Measurements from ENCODE around the gene OXSR1. TPM values are rescaled to one million over a fixed set of nuclear protein-coding genes. Genes with fewer than 3 reads are reported as not detected.

The OXSR1 gene
- total and polyA plus RNA-seq, 10 of the 15 experiments (the other 5 are each of a cell fraction or from before 2014, with no cell fraction given): 12.4 to 54.6 (median 35.7) TPM

DNA sequence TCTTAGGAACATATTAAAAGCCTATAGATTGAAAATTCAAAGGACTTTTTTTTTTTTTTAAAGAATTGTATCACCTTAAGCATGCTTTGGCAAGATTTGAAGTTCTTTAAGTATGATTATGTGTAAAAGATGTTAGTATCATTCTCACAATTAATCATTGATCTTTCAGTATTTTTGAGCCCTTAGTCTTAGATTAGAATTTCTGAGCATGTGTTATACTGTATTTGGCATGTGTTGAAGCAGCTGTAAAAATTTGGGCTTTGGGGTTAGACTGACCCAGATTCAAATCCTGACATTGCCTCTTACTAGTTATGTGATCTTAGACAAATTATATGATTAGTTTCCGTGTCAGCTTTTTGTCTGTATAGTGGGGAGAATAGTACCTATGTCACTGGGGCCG lies 6.3 kb downstream of the OXSR1 start:
- intact Hi-C loops (cut with micrococcal nuclease; ENCODE audit: unreplicated experiment): no loop called here
- in situ Hi-C loops (cut with MboI): no loop called here
- Histone ChIP-seq H3K27me3 (replicated peaks in 1 of 2; ENCODE audit: control insufficient read depth in 2 of 2, insufficient read depth in 2 of 2, low read length in 1 of 2) (no peaks in the 10 kb centered on the region), H3K9me3 (replicated peaks; ENCODE audit: control insufficient read depth, insufficient read depth, low read length) (no peaks in the 10 kb centered on the region), H2AFZ (ENCODE audit: control insufficient read depth, low read depth, low read length) (no peak overlapping the region), H3K4me1 (ENCODE audit: control insufficient read depth, insufficient read depth, low read length) (peaks cover 33% of the 10 kb centered on the region), H3K9ac (ENCODE audit: control insufficient read depth, insufficient read depth, low read length) (no peak overlapping the region), H3K36me3 (ENCODE audit: control insufficient read depth in 2 of 2, insufficient read depth in 2 of 2, low read length in 1 of 2) (no peaks in the 10 kb centered on the region), H4K20me1 (ENCODE audit: control insufficient read depth, insufficient read depth) (peaks cover 12% of the 10 kb centered on the region; the same call in 1 of the 2 replicates), H3K4me2 (ENCODE audit: control insufficient read depth, insufficient read depth) (no peak overlapping the region), H3K79me2 (ENCODE audit: control insufficient read depth, insufficient read depth, low read length) (peaks cover 98% of the 10 kb centered on the region), H3K27ac (ENCODE audit: control insufficient read depth, insufficient read depth) (no peak overlapping the region), H3K4me3 (no peak overlapping the region)
- ChIA-PET CTCF (interaction anchor here (0.6 to 2.1 kb wide), 11 partner anchors 7 to 1584 kb away, joined by 3 to 6 read pairs (median 3); no protein-coding TSS in a partner anchor), POLR2A (interaction anchor here (0.5 to 2.0 kb wide), 6 partner anchors 18 to 1267 kb away, joined by 3 to 8 read pairs (median 3); partner anchors contain the start of gene ACAA1), SMC1A (ENCODE audit: uncharacterized antibody, unreplicated experiment) (interaction anchor here (0.8 to 3.2 kb wide), 16 partner anchors 8 to 110 kb away, joined by 3 to 18 read pairs (median 4); partner anchors contain the start of genes ACAA1 and MYD88), RAD21 (ENCODE audit: unreplicated experiment) (interaction anchor here (0.8 to 1.7 kb wide), 4 partner anchors 8 to 65 kb away, joined by 3 to 6 read pairs (median 3); partner anchors contain the start of gene ACAA1)
- no peak for ATAC-seq
- FAIRE-seq: no peak
- 64% methylated on average over 2 of the region's 2 CpGs for WGBS (ENCODE audit: insufficient coverage, insufficient replicate concordance, low lambda C conversion rate, missing lambda C conversion rate)
- DNase-seq (ENCODE audit: low read depth, low spot score): no peak
- BruUV-seq (replicated peaks): no TSS peak
- no peak for TF ChIP-seq KAT2A (conservative IDR thresholded peaks at IDR 0.05; ENCODE audit: control insufficient read depth, low read depth, low read length)
- no peak for TF ChIP-seq MXI1 (IDR thresholded peaks at IDR 0.05; ENCODE audit: low read depth, low read length)
- TF ChIP-seq ASH2L (IDR thresholded peaks at IDR 0.05; ENCODE audit: borderline replicate concordance, low read depth): no peak
- TF ChIP-seq, protein P1, sequence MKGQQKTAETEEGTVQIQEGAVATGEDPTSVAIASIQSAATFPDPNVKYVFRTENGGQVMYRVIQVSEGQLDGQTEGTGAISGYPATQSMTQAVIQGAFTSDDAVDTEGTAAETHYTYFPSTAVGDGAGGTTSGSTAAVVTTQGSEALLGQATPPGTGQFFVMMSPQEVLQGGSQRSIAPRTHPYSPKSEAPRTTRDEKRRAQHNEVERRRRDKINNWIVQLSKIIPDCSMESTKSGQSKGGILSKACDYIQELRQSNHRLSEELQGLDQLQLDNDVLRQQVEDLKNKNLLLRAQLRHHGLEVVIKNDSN (IDR thresholded peaks at IDR 0.05; ENCODE audit: borderline replicate concordance, extremely low read length, insufficient read depth, low read depth, low read length): no peak
- TF ChIP-seq BRCA1 (IDR thresholded peaks at IDR 0.05; ENCODE audit: low read depth, low read length): no peak
- TF ChIP-seq MTA3 (IDR thresholded peaks at IDR 0.05; ENCODE audit: borderline replicate concordance, low read length): no peak
- TF ChIP-seq HDAC2 (IDR thresholded peaks at IDR 0.05): no peak
- no peak for TF ChIP-seq RCOR1 (conservative IDR thresholded peaks at IDR 0.05; ENCODE audit: low read depth, low read length)
- TF ChIP-seq STAT3 (IDR thresholded peaks at IDR 0.05; ENCODE audit: low read depth, low read length): no peak
- TF ChIP-seq TARDBP (IDR thresholded peaks at IDR 0.05; ENCODE audit: borderline replicate concordance): no peak
- TF ChIP-seq POLR2AphosphoS2 (IDR thresholded peaks at IDR 0.05; ENCODE audit: low read depth, low read length): no peak
- TF ChIP-seq TCF12 (IDR thresholded peaks at IDR 0.05; ENCODE audit: low read depth, low read length): no peak
- TF ChIP-seq, protein P2, sequence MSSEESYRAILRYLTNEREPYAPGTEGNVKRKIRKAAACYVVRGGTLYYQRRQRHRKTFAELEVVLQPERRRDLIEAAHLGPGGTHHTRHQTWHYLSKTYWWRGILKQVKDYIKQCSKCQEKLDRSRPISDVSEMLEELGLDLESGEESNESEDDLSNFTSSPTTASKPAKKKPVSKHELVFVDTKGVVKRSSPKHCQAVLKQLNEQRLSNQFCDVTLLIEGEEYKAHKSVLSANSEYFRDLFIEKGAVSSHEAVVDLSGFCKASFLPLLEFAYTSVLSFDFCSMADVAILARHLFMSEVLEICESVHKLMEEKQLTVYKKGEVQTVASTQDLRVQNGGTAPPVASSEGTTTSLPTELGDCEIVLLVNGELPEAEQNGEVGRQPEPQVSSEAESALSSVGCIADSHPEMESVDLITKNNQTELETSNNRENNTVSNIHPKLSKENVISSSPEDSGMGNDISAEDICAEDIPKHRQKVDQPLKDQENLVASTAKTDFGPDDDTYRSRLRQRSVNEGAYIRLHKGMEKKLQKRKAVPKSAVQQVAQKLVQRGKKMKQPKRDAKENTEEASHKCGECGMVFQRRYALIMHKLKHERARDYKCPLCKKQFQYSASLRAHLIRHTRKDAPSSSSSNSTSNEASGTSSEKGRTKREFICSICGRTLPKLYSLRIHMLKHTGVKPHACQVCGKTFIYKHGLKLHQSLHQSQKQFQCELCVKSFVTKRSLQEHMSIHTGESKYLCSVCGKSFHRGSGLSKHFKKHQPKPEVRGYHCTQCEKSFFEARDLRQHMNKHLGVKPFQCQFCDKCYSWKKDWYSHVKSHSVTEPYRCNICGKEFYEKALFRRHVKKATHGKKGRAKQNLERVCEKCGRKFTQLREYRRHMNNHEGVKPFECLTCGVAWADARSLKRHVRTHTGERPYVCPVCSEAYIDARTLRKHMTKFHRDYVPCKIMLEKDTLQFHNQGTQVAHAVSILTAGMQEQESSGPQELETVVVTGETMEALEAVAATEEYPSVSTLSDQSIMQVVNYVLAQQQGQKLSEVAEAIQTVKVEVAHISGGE (CRISPR knock-in tag; IDR thresholded peaks at IDR 0.05): no peak
- TF ChIP-seq, protein P3, sequence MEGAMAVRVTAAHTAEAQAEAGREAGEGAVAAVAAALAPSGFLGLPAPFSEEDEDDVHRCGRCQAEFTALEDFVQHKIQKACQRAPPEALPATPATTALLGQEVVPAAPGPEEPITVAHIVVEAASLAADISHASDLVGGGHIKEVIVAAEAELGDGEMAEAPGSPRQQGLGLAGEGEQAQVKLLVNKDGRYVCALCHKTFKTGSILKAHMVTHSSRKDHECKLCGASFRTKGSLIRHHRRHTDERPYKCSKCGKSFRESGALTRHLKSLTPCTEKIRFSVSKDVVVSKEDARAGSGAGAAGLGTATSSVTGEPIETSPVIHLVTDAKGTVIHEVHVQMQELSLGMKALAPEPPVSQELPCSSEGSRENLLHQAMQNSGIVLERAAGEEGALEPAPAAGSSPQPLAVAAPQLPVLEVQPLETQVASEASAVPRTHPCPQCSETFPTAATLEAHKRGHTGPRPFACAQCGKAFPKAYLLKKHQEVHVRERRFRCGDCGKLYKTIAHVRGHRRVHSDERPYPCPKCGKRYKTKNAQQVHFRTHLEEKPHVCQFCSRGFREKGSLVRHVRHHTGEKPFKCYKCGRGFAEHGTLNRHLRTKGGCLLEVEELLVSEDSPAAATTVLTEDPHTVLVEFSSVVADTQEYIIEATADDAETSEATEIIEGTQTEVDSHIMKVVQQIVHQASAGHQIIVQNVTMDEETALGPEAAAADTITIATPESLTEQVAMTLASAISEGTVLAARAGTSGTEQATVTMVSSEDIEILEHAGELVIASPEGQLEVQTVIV (IDR thresholded peaks at IDR 0.05; ENCODE audit: borderline replicate concordance, partially characterized antibody): no peak
- no peak for TF ChIP-seq ZZZ3 (IDR thresholded peaks at IDR 0.05; ENCODE audit: control insufficient read depth, insufficient read length, low read depth)

Data from GM12878 (cell line).